H9 (cell line): ENCODE results near the gene MRC2. TPM values are rescaled to one million over a fixed set of nuclear protein-coding genes. Genes with fewer than 3 reads are reported as not detected.

ENCODE experiments used
- DNase-seq: peaks from one replicate; pipeline ENCODE4 v3.0.0-alpha.2; 2017
- H2AFZ ChIP-seq: one replicate; pipeline ENCODE4 v1.6.1; 2013; ENCODE audit warnings: mild to moderate bottlenecking, low read length, control low read depth, moderate library complexity
- H2AK5ac ChIP-seq: 2 replicates; pipeline ENCODE4 v1.6.1; 2013; ENCODE audit warnings: low read length, control low read depth, mixed read lengths; ENCODE audit not compliant: insufficient read length
- H2BK120ac ChIP-seq: one replicate; pipeline ENCODE4 v1.6.1; 2013; ENCODE audit warnings: low read depth, mild to moderate bottlenecking, low read length, control low read depth, inconsistent platforms; ENCODE audit not compliant: poor library complexity, severe bottlenecking
- H2BK12ac ChIP-seq: 2 replicates; pipeline ENCODE4 v1.6.1; 2013; ENCODE audit warnings: low read length, control low read depth, mixed read lengths, low read depth; ENCODE audit not compliant: insufficient read length
- H2BK15ac ChIP-seq: 2 replicates; pipeline ENCODE4 v1.6.1; 2013; ENCODE audit warnings: low read depth, low read length, control low read depth
- H2BK20ac ChIP-seq: one replicate; pipeline ENCODE4 v1.6.1; 2013; ENCODE audit warnings: low read depth, mild to moderate bottlenecking, low read length, control low read depth, inconsistent platforms; ENCODE audit not compliant: poor library complexity, severe bottlenecking
- H2BK5ac ChIP-seq: 2 replicates; pipeline ENCODE4 v1.6.1; 2013; ENCODE audit warnings: low read length, control low read depth, mixed read lengths; ENCODE audit not compliant: insufficient read length
- H3K14ac ChIP-seq: 2 replicates; pipeline ENCODE4 v1.6.1; 2013; ENCODE audit warnings: low read length, control low read depth; ENCODE audit not compliant: insufficient read depth
- H3K18ac ChIP-seq: 2 replicates; pipeline ENCODE4 v1.6.1; 2013; ENCODE audit warnings: low read depth, mild to moderate bottlenecking, mixed read lengths, low read length, control low read depth; ENCODE audit not compliant: insufficient read length
- H3K23ac ChIP-seq: 2 replicates; pipeline ENCODE4 v1.6.1; 2013; ENCODE audit warnings: low read length, control low read depth, mixed read lengths, low read depth; ENCODE audit not compliant: insufficient read length
- H3K23me2 ChIP-seq: 2 replicates; pipeline ENCODE4 v1.6.1; 2013; ENCODE audit warnings: low read depth, mild to moderate bottlenecking, mixed read lengths, low read length, control low read depth; ENCODE audit not compliant: insufficient read length, poor library complexity, severe bottlenecking
- H3K27ac ChIP-seq: 2 replicates; pipeline ENCODE4 v1.5.1; 2013; ENCODE audit warnings: low read length, control low read depth, mixed read lengths, low read depth; ENCODE audit not compliant: insufficient read length
- H3K27me3 ChIP-seq: 2 replicates; pipeline ENCODE4 v1.6.1; 2013; ENCODE audit warnings: low read length, control low read depth, inconsistent platforms; ENCODE audit not compliant: insufficient read depth
- H3K4ac ChIP-seq: 2 replicates; pipeline ENCODE4 v1.6.1; 2013; ENCODE audit warnings: low read depth, mild to moderate bottlenecking, control low read depth, inconsistent platforms, low read length, moderate library complexity
- H3K4me1 ChIP-seq: 2 replicates; pipeline ENCODE4 v1.6.1; 2013; ENCODE audit warnings: low read length, control low read depth, inconsistent platforms; ENCODE audit not compliant: insufficient read depth
- H3K4me2 ChIP-seq: 2 replicates; pipeline ENCODE4 v1.6.1; 2013; ENCODE audit warnings: low read length, control low read depth, mixed read lengths; ENCODE audit not compliant: insufficient read length, insufficient read depth
- H3K56ac ChIP-seq: 2 replicates; pipeline ENCODE4 v1.6.1; 2013; ENCODE audit warnings: low read depth, mild to moderate bottlenecking, mixed read lengths, low read length, control low read depth; ENCODE audit not compliant: insufficient read length
- H3K79me1 ChIP-seq: 2 replicates; pipeline ENCODE4 v1.6.1; 2013; ENCODE audit warnings: low read depth, mild to moderate bottlenecking, moderate library complexity, low read length, control low read depth, inconsistent platforms; ENCODE audit not compliant: insufficient read depth, poor library complexity, severe bottlenecking
- H3K79me2 ChIP-seq: 2 replicates; pipeline ENCODE4 v1.6.1; 2013; ENCODE audit warnings: low read length, control low read depth, inconsistent platforms; ENCODE audit not compliant: insufficient read depth
- H3K9ac ChIP-seq: 2 replicates; pipeline ENCODE4 v1.6.1; 2013; ENCODE audit warnings: low read length, control low read depth, mixed read lengths; ENCODE audit not compliant: insufficient read length; ENCODE audit errors: extremely low read depth
- H3K9me3 ChIP-seq: one replicate; pipeline ENCODE4 v1.6.1; 2013; ENCODE audit warnings: low read depth, low read length, inconsistent platforms; ENCODE audit not compliant: control insufficient read depth
- H3T11ph ChIP-seq: one replicate; pipeline ENCODE4 v1.6.1; 2013; ENCODE audit warnings: mild to moderate bottlenecking, low read length, control low read depth, inconsistent platforms
- H4K20me1 ChIP-seq: one replicate; pipeline ENCODE4 v1.6.1; 2013; ENCODE audit not compliant: control insufficient read depth, insufficient read length, insufficient read depth
- H4K5ac ChIP-seq: 2 replicates; pipeline ENCODE4 v1.6.1; 2013; ENCODE audit warnings: low read depth, mild to moderate bottlenecking, mixed read lengths, low read length, control low read depth; ENCODE audit not compliant: insufficient read length
- H4K8ac ChIP-seq: replicated peaks from 2 replicates; pipeline ENCODE4 v1.6.1; 2013; ENCODE audit warnings: low read length, control low read depth, mixed read lengths, low read depth; ENCODE audit not compliant: insufficient read length
- H4K91ac ChIP-seq: 2 replicates; pipeline ENCODE4 v1.6.1; 2013; ENCODE audit warnings: low read depth, mild to moderate bottlenecking, moderate library complexity, mixed read lengths, low read length, control low read depth; ENCODE audit not compliant: insufficient read length
- H3K27ac Mint-ChIP-seq, 3 experiments: 2 replicates in 2 of 3; 3 replicates in 1 of 3; pipeline ENCODE4 v1.8.0; 2020 to 2021; ENCODE audit warnings: mixed read lengths in 3 of 3, mild to moderate bottlenecking in 1 of 3, moderate library complexity in 1 of 3
- H3K27me3 Mint-ChIP-seq: 2 replicates; pipeline ENCODE4 v1.8.0; 2021; ENCODE audit warnings: low read depth, mild to moderate bottlenecking, moderate library complexity, mixed read lengths
- H3K36me3 Mint-ChIP-seq, 3 experiments: 2 replicates in 2 of 3; 3 replicates in 1 of 3; pipeline ENCODE4 v1.8.0; 2020 to 2021; ENCODE audit warnings: low read depth in 3 of 3, mixed read lengths in 3 of 3; ENCODE audit not compliant: insufficient read depth in 1 of 3
- H3K4me1 Mint-ChIP-seq, 2 experiments: 2 replicates each; pipeline ENCODE4 v1.8.0; 2020; ENCODE audit warnings: mixed read lengths in 2 of 2
- H3K4me3 Mint-ChIP-seq, 2 experiments: 2 replicates in 1 of 2; 3 replicates in 1 of 2; pipeline ENCODE4 v1.8.0; 2020 to 2021; ENCODE audit warnings: mild to moderate bottlenecking in 2 of 2, mixed read lengths in 2 of 2, moderate library complexity in 1 of 2
- H3K9me3 Mint-ChIP-seq, 2 experiments: 2 replicates in 1 of 2; 3 replicates in 1 of 2; pipeline ENCODE4 v1.8.0; 2020; ENCODE audit warnings: mild to moderate bottlenecking in 2 of 2, mixed read lengths in 2 of 2, moderate library complexity in 1 of 2
- WGBS: extraction: QIAGEN DNeasy Blood & Tissue Kit; methylation state at CpG from one replicate; pipeline ENCODE4 v1.1.7; 2013; ENCODE audit warnings: missing lambda C conversion rate, low lambda C conversion rate, mixed read lengths; ENCODE audit not compliant: insufficient read length; ENCODE audit errors: extremely low coverage; 5-methylcytosine and 5-hydroxymethylcytosine counted together
- total RNA-seq: library from RNA; stranded (reverse); gene quantifications from 2 replicates; pipeline ENCODE4 v1.2.1, GENCODE V29; 2021
- TF ChIP-seq, protein P1 (sequence below): fragments of 200-600 bp; sonication (generic); conservative IDR thresholded peaks from 3 replicates; pipeline ENCODE4 v1.8.0; 2021; ENCODE audit warnings: antibody characterized with exemption, mild to moderate bottlenecking

MRC2 gene
- total RNA-seq, 1 experiment from 2014 or later, result 18.7 TPM

DNA sequence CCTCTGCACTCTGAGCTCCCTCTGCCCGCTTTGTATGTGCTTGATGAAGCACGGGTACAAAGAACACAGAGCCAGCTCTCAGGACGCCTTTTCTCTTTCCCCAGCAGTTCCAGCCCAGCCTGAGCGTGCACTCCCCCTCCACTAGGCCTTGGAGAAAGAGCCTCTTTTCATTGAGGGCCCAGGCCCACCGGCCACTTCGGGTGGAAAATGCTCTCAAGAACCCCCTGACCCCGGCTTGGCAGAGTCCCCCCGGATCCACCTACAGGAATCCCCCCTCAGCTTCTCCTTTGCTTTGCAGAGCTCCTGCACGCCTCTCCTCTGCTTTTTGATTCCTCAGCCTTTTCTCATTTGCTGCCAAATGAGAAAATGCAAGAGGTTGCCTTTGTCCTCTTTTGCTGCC lies 30.2 kb downstream of the MRC2 start:
- H3K9ac ChIP-seq, result no peak overlapping the region
- no CpG with 5 or more reads among the region's 9 CpGs for WGBS
- H3T11ph ChIP-seq, result no peak overlapping the region
- Mint-ChIP-seq H3K4me3 (no peak overlapping the region), H3K9me3 (peaks cover 9% of the 10 kb centered on the region in 2 experiments), H3K27me3 (peaks cover 1% of the 10 kb centered on the region; the same call in 1 of the 2 replicates), H3K36me3 (peaks cover 3 to 22% (median 12%) of the 10 kb centered on the region in 3 experiments), H3K27ac (peak overlapping the region in 2 of 3 experiments; percentile 16 to 78; a peak in 2 of 7 replicates), H3K4me1 (peaks cover 8 to 22% of the 10 kb centered on the region in 2 experiments)
- H2BK5ac ChIP-seq, result no peak overlapping the region
- no peak overlapping the region for H2BK120ac ChIP-seq
- H3K27me3 ChIP-seq, result no peaks in the 10 kb centered on the region
- H3K23me2 ChIP-seq, result peaks cover 4% of the 10 kb centered on the region
- TF ChIP-seq, protein P1, sequence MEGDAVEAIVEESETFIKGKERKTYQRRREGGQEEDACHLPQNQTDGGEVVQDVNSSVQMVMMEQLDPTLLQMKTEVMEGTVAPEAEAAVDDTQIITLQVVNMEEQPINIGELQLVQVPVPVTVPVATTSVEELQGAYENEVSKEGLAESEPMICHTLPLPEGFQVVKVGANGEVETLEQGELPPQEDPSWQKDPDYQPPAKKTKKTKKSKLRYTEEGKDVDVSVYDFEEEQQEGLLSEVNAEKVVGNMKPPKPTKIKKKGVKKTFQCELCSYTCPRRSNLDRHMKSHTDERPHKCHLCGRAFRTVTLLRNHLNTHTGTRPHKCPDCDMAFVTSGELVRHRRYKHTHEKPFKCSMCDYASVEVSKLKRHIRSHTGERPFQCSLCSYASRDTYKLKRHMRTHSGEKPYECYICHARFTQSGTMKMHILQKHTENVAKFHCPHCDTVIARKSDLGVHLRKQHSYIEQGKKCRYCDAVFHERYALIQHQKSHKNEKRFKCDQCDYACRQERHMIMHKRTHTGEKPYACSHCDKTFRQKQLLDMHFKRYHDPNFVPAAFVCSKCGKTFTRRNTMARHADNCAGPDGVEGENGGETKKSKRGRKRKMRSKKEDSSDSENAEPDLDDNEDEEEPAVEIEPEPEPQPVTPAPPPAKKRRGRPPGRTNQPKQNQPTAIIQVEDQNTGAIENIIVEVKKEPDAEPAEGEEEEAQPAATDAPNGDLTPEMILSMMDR, result no peak
- no peak overlapping the region for H3K18ac ChIP-seq
- no peak overlapping the region for H3K4ac ChIP-seq
- H3K56ac ChIP-seq, result no peak overlapping the region
- H4K91ac ChIP-seq, result no peak overlapping the region
- H2AFZ ChIP-seq, result no peak overlapping the region
- no peaks in the 10 kb centered on the region for H3K79me2 ChIP-seq
- H4K8ac ChIP-seq, result no peak overlapping the region
- no peak overlapping the region for H3K14ac ChIP-seq
- no peak overlapping the region for H3K23ac ChIP-seq
- DNase-seq, result no peak
- no peak overlapping the region for H2BK12ac ChIP-seq
- H3K4me1 ChIP-seq, result no peaks in the 10 kb centered on the region; the same call in 1 of the 2 replicates
- no peak overlapping the region for H3K27ac ChIP-seq
- H3K79me1 ChIP-seq, result no peaks in the 10 kb centered on the region
- no peaks in the 10 kb centered on the region for H4K20me1 ChIP-seq
- H4K5ac ChIP-seq, result no peak overlapping the region
- H2AK5ac ChIP-seq, result no peak overlapping the region
- H3K4me2 ChIP-seq, result no peak overlapping the region
- no peak overlapping the region for H2BK20ac ChIP-seq
- no peaks in the 10 kb centered on the region for H3K9me3 ChIP-seq
- H2BK15ac ChIP-seq, result no peak overlapping the region
